Endothelial cell of umbilical vein (primary cell): Measurements from ENCODE around the gene TBC1D4. TPM values are rescaled to one million over a fixed set of nuclear protein-coding genes. Genes with fewer than 3 reads are reported as not detected.
"Not testable (repeated sequence)": the region's sequence is repeated elsewhere in the genome, so short reads cannot be mapped to it uniquely, and the experiment has no call there.

ENCODE experiments used
- BruUV-seq: library from RNA; stranded (reverse); fragments of 400-500 nt; replicated peaks from 2 replicates; lab custom pipeline; 2021; lab: Mats Ljungman, UMichigan
- CTCF ChIA-PET: fragments of 300-600, 350-600 bp; sonication (Branson Sonifier 250); formaldehyde crosslinking; loops from one replicate; lab custom pipeline; 2021; ENCODE audit warnings: antibody characterized with exemption, inconsistent platforms; lab: Charles Lee
- POLR2A ChIA-PET: fragments of 300-600, 350-600 bp; sonication (Branson Sonifier 250); formaldehyde crosslinking; loops from one replicate; lab custom pipeline; 2021; ENCODE audit warnings: antibody characterized with exemption, inconsistent platforms; lab: Charles Lee
- DNase-seq: peaks from one replicate; pipeline ENCODE4 v3.0.0-alpha.2; 2011; ENCODE audit warnings: low read depth, low spot score
- FAIRE-seq: peaks from 2 replicates; lab custom pipeline; 2011; peaks lifted over from hg19 to GRCh38; lab: Jason Lieb, UNC
- H2AFZ ChIP-seq: 2 replicates; pipeline ENCODE4 v1.6.0; 2012; ENCODE audit warnings: low read depth, low read length, control low read depth, inconsistent platforms
- H3K27ac ChIP-seq: 2 replicates; pipeline ENCODE4 v1.5.1; 2011; ENCODE audit warnings: low read depth, mild to moderate bottlenecking, control low read depth, low read length, moderate library complexity; ENCODE audit not compliant: insufficient read depth
- H3K27me3 ChIP-seq, 2 experiments: 2 replicates each; pipeline versions ENCODE4 v1.6.0 to v1.6.1; 2011; ENCODE audit warnings: low read length in 2 of 2, mixed read lengths in 1 of 2; ENCODE audit not compliant: control insufficient read depth in 2 of 2, insufficient read depth in 2 of 2
- H3K36me3 ChIP-seq, 2 experiments: 2 replicates in 1 of 2; 3 replicates in 1 of 2; pipeline ENCODE4 v1.5.1; 2011; ENCODE audit warnings: low read length in 2 of 2, mild to moderate bottlenecking in 1 of 2, moderate library complexity in 1 of 2; ENCODE audit not compliant: control insufficient read depth in 2 of 2, insufficient read depth in 2 of 2; ENCODE audit errors: extremely low read depth in 1 of 2
- H3K4me1 ChIP-seq: 3 replicates; pipeline ENCODE4 v1.5.1; 2011; ENCODE audit warnings: mild to moderate bottlenecking, low read length; ENCODE audit not compliant: control insufficient read depth, insufficient read depth; ENCODE audit errors: extremely low read depth
- H3K4me2 ChIP-seq: 2 replicates; pipeline ENCODE4 v1.6.1; 2011; ENCODE audit warnings: low read length, control low read depth, mixed read lengths; ENCODE audit not compliant: insufficient read depth
- H3K4me3 ChIP-seq, 3 experiments: fragments of 200-600 bp in 1 of 3; sonication (generic), shearing (Covaris generic) in 1 of 3; replicated peaks in 1 of 3; 2 replicates each; pipeline ENCODE4 v1.5.1; 2011 to 2016; ENCODE audit warnings: control low read depth in 3 of 3, low read length in 3 of 3, mild to moderate bottlenecking in 2 of 3, inconsistent platforms in 1 of 3, low read depth in 1 of 3, moderate library complexity in 1 of 3; ENCODE audit not compliant: insufficient read depth in 1 of 3
- H3K79me2 ChIP-seq: 2 replicates; pipeline ENCODE4 v1.6.0; 2012; ENCODE audit warnings: low read length, inconsistent platforms; ENCODE audit not compliant: control insufficient read depth, insufficient read depth
- H3K9ac ChIP-seq: replicated peaks from 2 replicates; pipeline ENCODE3; 2011; ENCODE audit warnings: low read length, control low read depth; ENCODE audit not compliant: insufficient read depth; ENCODE audit errors: extremely low read depth
- H3K9me1 ChIP-seq: replicated peaks from 3 replicates; pipeline ENCODE4 v1.6.0; 2011; ENCODE audit warnings: mild to moderate bottlenecking, low read length; ENCODE audit not compliant: control insufficient read depth, insufficient read depth; ENCODE audit errors: extremely low read depth
- H3K9me3 ChIP-seq: replicated peaks from 2 replicates; pipeline ENCODE4 v1.5.1; 2012; ENCODE audit warnings: low read length, inconsistent platforms; ENCODE audit not compliant: control insufficient read depth, insufficient read depth
- H4K20me1 ChIP-seq: replicated peaks from 2 replicates; pipeline ENCODE3; 2011; ENCODE audit warnings: mild to moderate bottlenecking, low read length; ENCODE audit not compliant: control insufficient read depth, insufficient read depth; ENCODE audit errors: extremely low read depth
- CTCF ChIP-seq, 2 donors: IDR thresholded peaks; 1 replicate in 1 of 2; 2 replicates in 1 of 2; pipeline ENCODE4 v1.5.1; 2011; ENCODE audit warnings: low read length in 2 of 2, mild to moderate bottlenecking in 2 of 2, moderate library complexity in 2 of 2, control low read depth in 1 of 2, inconsistent platforms in 1 of 2, low read depth in 1 of 2; ENCODE audit not compliant: insufficient read depth in 1 of 2; ENCODE audit errors: extremely low read depth in 1 of 2
- EZH2 ChIP-seq: IDR thresholded peaks from 2 replicates; pipeline ENCODE4 v1.6.1; 2012; ENCODE audit warnings: borderline replicate concordance, low read depth, mild to moderate bottlenecking, moderate library complexity, low read length, inconsistent platforms; ENCODE audit not compliant: severe bottlenecking
- FOS ChIP-seq: IDR thresholded peaks from 2 replicates; pipeline ENCODE4 v1.6.1; 2011; ENCODE audit warnings: mild to moderate bottlenecking, low read length, moderate library complexity, borderline replicate concordance; ENCODE audit not compliant: insufficient read depth
- GATA2 ChIP-seq: IDR thresholded peaks from 2 replicates; pipeline ENCODE4 v1.7.0; 2011; ENCODE audit warnings: low read depth, mild to moderate bottlenecking, moderate library complexity, mixed read lengths, low read length; ENCODE audit not compliant: insufficient read length, insufficient read depth
- JUN ChIP-seq: IDR thresholded peaks from 2 replicates; pipeline ENCODE4 v1.6.1; 2011; ENCODE audit warnings: borderline replicate concordance, low read depth; ENCODE audit not compliant: insufficient read length, insufficient read depth
- MYC ChIP-seq: IDR thresholded peaks from one replicate; pipeline ENCODE4 v1.6.1; 2011; ENCODE audit warnings: mild to moderate bottlenecking, low read depth, low read length
- POLR2A ChIP-seq: IDR thresholded peaks from 2 replicates; pipeline ENCODE4 v1.6.1; 2012; ENCODE audit warnings: low read depth, mild to moderate bottlenecking, control low read depth, low read length
- POLR2AphosphoS5 ChIP-seq: IDR thresholded peaks from 2 replicates; pipeline ENCODE4 v1.6.1; 2012; ENCODE audit warnings: low read depth, mild to moderate bottlenecking, control low read depth, low read length, moderate library complexity; ENCODE audit not compliant: insufficient read depth
- dilution Hi-C: fragments of 300-500 bp; cut with MboI; formaldehyde crosslinking; loops from one replicate; pipeline ENCODE4 v1.15.0; 2019; ENCODE audit warnings: low sequenced_read_pairs; ENCODE audit not compliant: extremely low pct_ligation_motif_present
- intact Hi-C: fragments of 100-400 bp; cut with micrococcal nuclease; formaldehyde crosslinking; loops from one replicate; pipeline ENCODE4 v1.10.0; 2022
- polyA plus RNA-seq, 4 experiments: library from polyadenylated mRNA; depleted of rRNA in 3 of 4; stranded (reverse) in 3 of 4; unstranded in 1 of 4; fragments of >200 nt; gene quantifications; 2 replicates each; pipeline versions ENCODE4 v1.2.1 to v1.2.3, GENCODE V29; 2011 to 2012; ENCODE audit warnings: missing spikeins in 1 of 4
- total RNA-seq: library from RNA; stranded (reverse); gene quantifications from 2 replicates; pipeline ENCODE4 v1.2.3, GENCODE V29; 2021
- TF ChIP-seq, protein P1 (sequence below): IDR thresholded peaks from 2 replicates; pipeline ENCODE4 v1.6.1; 2011; ENCODE audit not compliant: insufficient read depth, insufficient read length

TBC1D4 gene
- total and polyA plus RNA-seq, 2 donors (not counting 3 experiments of a cell fraction or from before 2014, with no cell fraction given) = 58.3 to 81.0 TPM

- no peaks in the 10 kb centered on the region for H3K4me1 ChIP-seq
- H3K27ac ChIP-seq = no peak overlapping the region
- no TSS peak for BruUV-seq
- no peak overlapping the region for H2AFZ ChIP-seq
- no peak overlapping the region for H3K4me3 ChIP-seq
- no peaks in the 10 kb centered on the region for H4K20me1 ChIP-seq
- no peak overlapping the region for H3K9ac ChIP-seq
- ChIA-PET POLR2A (no interaction called here), CTCF (no interaction called here)
- no peaks in the 10 kb centered on the region for H3K9me3 ChIP-seq
- FAIRE-seq = no peak
- TF ChIP-seq EZH2 (no peak), GATA2 (no peak), MYC (no peak), POLR2A (no peak), POLR2AphosphoS5 (no peak), FOS (no peak), CTCF (IDR thresholded peaks at IDR 0.05; ENCODE audit: extremely low read depth in 1 of 2, insufficient read depth in 1 of 2, low read depth in 1 of 2, low read length in 2 of 2) (no peak), JUN (no peak)
- TF ChIP-seq, protein P1, sequence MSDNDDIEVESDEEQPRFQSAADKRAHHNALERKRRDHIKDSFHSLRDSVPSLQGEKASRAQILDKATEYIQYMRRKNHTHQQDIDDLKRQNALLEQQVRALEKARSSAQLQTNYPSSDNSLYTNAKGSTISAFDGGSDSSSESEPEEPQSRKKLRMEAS = no peak
- no peaks in the 10 kb centered on the region for H3K9me1 ChIP-seq
- no peak for DNase-seq
- H3K4me2 ChIP-seq = no peak overlapping the region
- intact Hi-C loops = no loop called here
- no peaks in the 10 kb centered on the region for H3K36me3 ChIP-seq
- peaks cover 0 to 1% of the 10 kb centered on the region in 2 experiments for H3K27me3 ChIP-seq
- dilution Hi-C loops = no loop called here
- no peaks in the 10 kb centered on the region for H3K79me2 ChIP-seq
These were observed 210.1 kb downstream of the TBC1D4 start for GRCh38 chr13:75271846-75272245.

DNA sequence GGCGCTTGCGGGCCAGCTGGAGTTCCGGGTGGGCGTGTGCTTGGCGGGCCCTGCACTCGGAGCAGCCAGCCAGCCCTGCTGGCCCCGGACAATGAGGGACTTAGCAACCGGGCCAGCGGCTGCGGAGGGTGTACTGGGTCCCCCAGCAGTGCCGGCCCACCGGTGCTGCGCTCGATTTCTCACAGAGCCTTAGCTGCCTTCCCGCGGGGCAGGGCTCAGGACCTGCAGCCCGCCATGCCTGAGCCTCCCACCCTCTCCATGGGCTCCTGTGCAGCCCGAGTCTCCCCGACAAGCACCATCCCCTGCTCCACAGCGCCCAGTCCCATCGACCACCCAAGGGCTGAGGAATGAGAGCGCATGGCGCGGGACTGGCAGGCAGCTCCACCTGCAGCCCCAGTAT lies 213.5 kb downstream of the TBC1D4 start:
- H3K4me3 ChIP-seq, POLR2A ChIA-PET, H3K27ac ChIP-seq, DNase-seq, H3K9me1 ChIP-seq, H3K27me3 ChIP-seq, CTCF ChIA-PET, dilution Hi-C loops, H3K9ac ChIP-seq, H3K79me2 ChIP-seq, H3K36me3 ChIP-seq, H3K4me1 ChIP-seq, H3K9me3 ChIP-seq, intact Hi-C loops, H2AFZ ChIP-seq, FAIRE-seq, H3K4me2 ChIP-seq, H4K20me1 ChIP-seq, BruUV-seq: not testable (repeated sequence)
